Ectodermal cell (in vitro differentiated cells): ENCODE data around the gene TCFL5.

Source experiments
- H3K27ac ChIP-seq: 2 replicates; pipeline ENCODE4 v1.7.0; 2013; ENCODE audit warnings: mild to moderate bottlenecking, low read depth, low read length; ENCODE audit not compliant: insufficient read depth, poor library complexity, severe bottlenecking
- H3K27me3 ChIP-seq: 2 replicates; pipeline ENCODE4 v1.7.0; 2013; ENCODE audit warnings: mild to moderate bottlenecking, low read length; ENCODE audit not compliant: insufficient read depth, control insufficient read depth, poor library complexity, severe bottlenecking
- H3K36me3 ChIP-seq: one replicate; pipeline ENCODE4 v1.7.0; 2013; ENCODE audit warnings: low read length; ENCODE audit not compliant: control insufficient read depth, insufficient read depth
- H3K4me1 ChIP-seq: one replicate; pipeline ENCODE4 v1.7.0; 2013; ENCODE audit warnings: low read length; ENCODE audit not compliant: control insufficient read depth, insufficient read depth
- H3K4me3 ChIP-seq: 2 replicates; pipeline ENCODE4 v1.7.0; 2013; ENCODE audit warnings: low read depth, low read length, control low read depth; ENCODE audit not compliant: insufficient read depth
- H3K9me3 ChIP-seq: 2 replicates; pipeline ENCODE4 v1.7.0; 2013; ENCODE audit warnings: mild to moderate bottlenecking, low read length, moderate library complexity; ENCODE audit not compliant: control insufficient read depth
- WGBS, 2 experiments: methylation state at CpG; one replicate each; pipeline ENCODE4 v1.1.7; 2013; ENCODE audit warnings: missing lambda C conversion rate in 2 of 2; 5-methylcytosine and 5-hydroxymethylcytosine counted together

Gene TCFL5

GRCh38 chr20:62887860-62888239 is 26.2 kb upstream of the TCFL5 start:
- WGBS, 2 experiments: 95 to 96% methylated on average over 7 of the region's 7 CpGs
- Histone ChIP-seq H3K27ac (no peak overlapping the region), H3K27me3 (no peaks in the 10 kb centered on the region), H3K9me3 (no peaks in the 10 kb centered on the region), H3K36me3 (peaks cover 50% of the 10 kb centered on the region), H3K4me1 (no peaks in the 10 kb centered on the region), H3K4me3 (no peak overlapping the region)

- H3K4me3 ChIP-seq: no peak overlapping the region
- WGBS, 2 experiments: 91 to 97% methylated on average over 13 of the region's 13 CpGs
- no peak overlapping the region for H3K27ac ChIP-seq
- H3K9me3 ChIP-seq: no peaks in the 10 kb centered on the region
- H3K27me3 ChIP-seq: no peaks in the 10 kb centered on the region
- H3K36me3 ChIP-seq: peaks cover 45% of the 10 kb centered on the region
- no peaks in the 10 kb centered on the region for H3K4me1 ChIP-seq
Measured at GRCh38 chr20:62887152-62887859, 25.7 kb upstream of the TCFL5 start.

DNA sequence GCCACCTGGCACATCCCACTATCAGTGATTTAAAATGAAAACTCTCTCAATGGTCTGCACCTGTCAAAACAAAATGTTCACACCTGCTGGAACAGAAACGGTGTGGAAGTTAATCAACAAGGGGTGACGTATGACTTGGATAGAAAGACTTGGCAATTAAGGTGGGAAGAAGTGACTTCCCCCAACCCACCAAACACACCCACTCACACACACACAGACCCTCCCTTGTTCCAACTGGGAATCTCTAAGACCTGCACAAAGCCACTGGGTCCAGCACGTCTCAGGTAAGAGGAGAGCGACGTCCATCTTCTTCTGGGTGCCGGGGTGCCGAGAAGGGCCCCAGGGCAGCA is 25.1 kb upstream of the TCFL5 start:
- Histone ChIP-seq H3K4me3 (no peak overlapping the region), H3K36me3 (peaks cover 41% of the 10 kb centered on the region), H3K9me3 (no peaks in the 10 kb centered on the region), H3K4me1 (no peaks in the 10 kb centered on the region), H3K27me3 (no peaks in the 10 kb centered on the region), H3K27ac (no peak overlapping the region)
- 92 to 95% methylated on average over 7 of the region's 7 CpGs for WGBS, 2 experiments

GRCh38 chr20:62885896-62886708 is 24.5 kb upstream of the TCFL5 start:
- no peaks in the 10 kb centered on the region for H3K27me3 ChIP-seq
- no peak overlapping the region for H3K4me3 ChIP-seq
- no peaks in the 10 kb centered on the region for H3K4me1 ChIP-seq
- WGBS, 2 experiments: 90 to 91% methylated on average over 23 of the region's 23 CpGs
- H3K9me3 ChIP-seq: no peaks in the 10 kb centered on the region
- H3K27ac ChIP-seq: no peak overlapping the region
- peaks cover 36% of the 10 kb centered on the region for H3K36me3 ChIP-seq

DNA sequence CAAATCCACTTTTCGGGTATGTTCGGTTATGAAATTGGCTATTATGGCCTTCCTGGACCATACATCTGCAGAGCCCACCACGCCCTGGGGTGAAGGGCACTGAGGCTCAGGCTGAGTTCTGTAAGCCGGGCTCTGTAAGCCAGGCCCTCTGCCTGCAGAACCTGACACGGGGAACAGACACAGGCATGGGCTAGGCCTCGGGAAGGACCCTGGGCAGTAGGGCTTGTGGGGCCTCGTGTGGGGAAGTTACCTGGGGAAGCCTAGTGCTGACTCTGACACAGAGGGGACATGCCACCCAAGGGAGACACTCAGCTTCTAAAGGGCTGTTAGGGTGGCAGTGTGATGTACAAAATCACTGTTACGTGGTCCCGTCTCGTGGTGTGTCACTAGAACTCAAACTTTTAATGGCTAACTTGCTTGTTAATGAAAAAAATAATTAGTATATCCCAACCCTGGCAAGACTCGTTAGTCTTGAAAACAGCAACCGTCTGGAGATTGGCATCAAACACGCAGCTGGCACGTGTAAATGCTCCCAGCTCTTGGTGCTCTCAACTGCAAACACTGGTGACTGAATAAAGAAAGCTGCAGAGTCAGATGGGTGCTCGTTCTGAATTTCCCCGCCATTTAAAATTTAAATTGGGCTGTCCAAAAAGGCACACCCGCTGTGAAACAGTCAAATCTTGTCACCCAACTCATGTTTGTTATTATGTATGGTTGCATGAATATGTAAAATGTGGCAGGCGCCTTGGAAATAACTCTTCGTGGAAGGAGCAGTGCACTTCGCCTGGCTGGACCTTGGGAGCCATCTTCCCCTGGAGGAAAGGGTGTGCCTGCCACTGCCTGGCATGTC is 23.6 kb upstream of the TCFL5 start:
- Histone ChIP-seq H3K36me3 (peaks cover 28% of the 10 kb centered on the region), H3K27me3 (no peaks in the 10 kb centered on the region), H3K9me3 (no peaks in the 10 kb centered on the region), H3K27ac (no peak overlapping the region), H3K4me3 (no peak overlapping the region), H3K4me1 (no peaks in the 10 kb centered on the region)
- 92 to 93% methylated on average over 20 of the region's 20 CpGs for WGBS, 2 experiments

- WGBS, 2 experiments: 84 to 85% methylated on average over 8 of the region's 8 CpGs
- Histone ChIP-seq H3K4me3 (no peak overlapping the region), H3K27ac (no peak overlapping the region), H3K27me3 (no peaks in the 10 kb centered on the region), H3K9me3 (no peaks in the 10 kb centered on the region), H3K4me1 (no peaks in the 10 kb centered on the region), H3K36me3 (peaks cover 20% of the 10 kb centered on the region)
Measured at GRCh38 chr20:62884556-62884955, 22.9 kb upstream of the TCFL5 start.

DNA sequence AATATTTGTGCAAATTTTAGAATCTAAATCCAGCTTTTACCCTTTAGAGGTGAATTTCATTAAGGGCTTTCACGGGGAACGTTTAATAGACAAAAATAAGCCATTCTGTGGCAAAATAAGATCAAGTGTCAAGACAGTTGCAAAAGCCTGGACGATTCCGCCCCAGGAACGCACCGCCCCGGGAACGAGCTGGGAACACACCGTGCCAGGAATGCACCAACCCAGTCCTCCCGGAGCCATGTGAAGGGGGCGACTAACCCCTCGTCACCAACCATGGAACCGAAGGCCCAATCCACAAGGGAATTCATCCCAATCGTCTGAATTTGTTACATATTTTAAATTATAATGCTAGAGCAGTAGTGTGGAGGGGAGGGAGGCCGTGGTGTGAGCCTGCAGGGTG is 20.8 kb upstream of the TCFL5 start:
- H3K27me3 ChIP-seq: no peaks in the 10 kb centered on the region
- H3K4me3 ChIP-seq: no peak overlapping the region
- no peak overlapping the region for H3K27ac ChIP-seq
- H3K36me3 ChIP-seq: peaks cover under 1% of the 10 kb centered on the region
- WGBS, 2 experiments: 95 to 96% methylated on average over 14 to 15 of the region's 15 CpGs
- no peaks in the 10 kb centered on the region for H3K9me3 ChIP-seq
- H3K4me1 ChIP-seq: peaks cover 9% of the 10 kb centered on the region

- Histone ChIP-seq H3K27me3 (no peaks in the 10 kb centered on the region), H3K4me1 (peaks cover 9% of the 10 kb centered on the region), H3K4me3 (no peak overlapping the region), H3K27ac (no peak overlapping the region), H3K36me3 (no peaks in the 10 kb centered on the region), H3K9me3 (no peaks in the 10 kb centered on the region)
- WGBS, 2 experiments: 95% methylated on average over 46 of the region's 46 CpGs
Measured at GRCh38 chr20:62881662-62882395, 20.2 kb upstream of the TCFL5 start.

DNA sequence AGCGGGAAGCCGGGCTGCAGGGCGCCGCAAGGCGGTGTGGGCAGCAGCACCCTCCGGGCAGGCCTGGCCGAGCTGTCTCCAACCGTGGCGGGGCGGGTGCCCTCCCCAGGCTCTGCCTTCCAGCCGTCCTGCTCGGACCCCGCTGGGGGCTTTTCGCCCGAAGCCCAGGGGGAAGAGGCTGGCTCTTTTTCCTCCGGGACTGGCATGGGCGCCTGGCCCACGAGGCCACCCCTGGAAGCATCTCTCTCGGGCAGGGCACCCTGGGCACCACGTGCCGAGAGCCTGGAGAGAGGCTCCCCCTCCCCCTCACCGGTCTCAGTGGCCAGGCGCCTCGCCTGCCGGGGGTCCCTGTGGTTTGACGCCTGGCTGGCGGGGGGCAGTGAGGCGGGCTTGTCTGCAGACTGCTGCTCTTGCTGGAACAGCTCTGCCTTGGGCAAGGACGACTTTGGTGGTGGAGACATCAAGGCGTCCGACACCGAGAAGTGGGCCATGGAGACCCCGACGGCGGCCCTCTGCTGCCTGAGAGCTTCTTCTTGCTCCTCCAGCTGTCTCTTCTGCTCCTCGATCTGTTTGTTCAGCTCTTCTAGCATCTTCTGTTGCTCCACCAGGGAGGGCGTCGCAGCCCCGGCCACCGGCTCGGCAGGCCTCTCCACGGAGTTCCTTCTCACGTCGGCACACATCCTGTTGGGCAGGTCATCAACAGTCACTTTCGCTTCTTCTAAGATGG is 19.5 kb upstream of the TCFL5 start:
- WGBS, 2 experiments: 94 to 96% methylated on average over 45 of the region's 45 CpGs
- Histone ChIP-seq H3K27me3 (no peaks in the 10 kb centered on the region), H3K4me1 (peaks cover 9% of the 10 kb centered on the region), H3K4me3 (no peak overlapping the region), H3K36me3 (no peaks in the 10 kb centered on the region), H3K9me3 (no peaks in the 10 kb centered on the region), H3K27ac (no peak overlapping the region)
